Epithelial cell of proximal tubule (primary cell): ENCODE measurements around the gene NDUFC1. TPM values are rescaled to one million over a fixed set of nuclear protein-coding genes. Genes with fewer than 3 reads are reported as not detected.
"Not testable (repeated sequence)": the region's sequence is repeated elsewhere in the genome, so short reads cannot be mapped to it uniquely, and the experiment has no call there.

ENCODE experiments used
- DNase-seq: peaks from one replicate; pipeline ENCODE4 v3.0.0-alpha.2; 2011; ENCODE audit warnings: low read depth
- H3K4me3 ChIP-seq: 2 replicates; pipeline ENCODE4 v1.5.1; 2011; ENCODE audit warnings: low read depth, mild to moderate bottlenecking, low read length
- CTCF ChIP-seq: conservative IDR thresholded peaks from 2 replicates; pipeline ENCODE4 v1.5.1; 2012; ENCODE audit warnings: low read depth, mild to moderate bottlenecking, low read length
- total RNA-seq: library from RNA; depleted of rRNA; stranded (reverse); fragments of >200 nt; gene quantifications from 2 replicates; pipeline ENCODE4 v1.2.3, GENCODE V29; 2015

Gene NDUFC1
- total RNA-seq, 1 donor from 2014 or later: 60.9 TPM

GRCh38 chr4:139267301-139267700, 35.0 kb downstream of the NDUFC1 start:
- DNase-seq: no peak
- no peak for TF ChIP-seq CTCF
- H3K4me3 ChIP-seq: no peak overlapping the region

- peak overlapping the region; percentile 49 for H3K4me3 ChIP-seq
- DNase-seq: peak; percentile 54
- no peak for TF ChIP-seq CTCF
Observed at GRCh38 chr4:139266583-139267257, 35.6 kb downstream of the NDUFC1 start.

GRCh38 chr4:139266208-139266582, 36.1 kb downstream of the NDUFC1 start:
- H3K4me3 ChIP-seq: peak overlapping the region; percentile 49
- no peak for DNase-seq
- TF ChIP-seq CTCF: no peak

GRCh38 chr4:139265654-139266053, 36.6 kb downstream of the NDUFC1 start:
- no peak overlapping the region for H3K4me3 ChIP-seq
- no peak for DNase-seq
- no peak for TF ChIP-seq CTCF

GRCh38 chr4:139256349-139256748, 45.9 kb downstream of the NDUFC1 start:
- DNase-seq: no peak
- no peak for TF ChIP-seq CTCF
- no peak overlapping the region for H3K4me3 ChIP-seq

- not testable (repeated sequence) for H3K4me3 ChIP-seq, DNase-seq
Observed at GRCh38 chr4:139255581-139255980, 46.7 kb downstream of the NDUFC1 start.

GRCh38 chr4:139253713-139254112, 48.6 kb downstream of the NDUFC1 start:
- no peak overlapping the region for H3K4me3 ChIP-seq
- no peak for DNase-seq
- no peak for TF ChIP-seq CTCF
